ENCODE measurements around the gene UBE2L6. TPM values are rescaled to one million over a fixed set of nuclear protein-coding genes. Genes with fewer than 3 reads are reported as not detected.

UBE2L6 gene
- 22.5 TPM for total RNA-seq

DNA sequence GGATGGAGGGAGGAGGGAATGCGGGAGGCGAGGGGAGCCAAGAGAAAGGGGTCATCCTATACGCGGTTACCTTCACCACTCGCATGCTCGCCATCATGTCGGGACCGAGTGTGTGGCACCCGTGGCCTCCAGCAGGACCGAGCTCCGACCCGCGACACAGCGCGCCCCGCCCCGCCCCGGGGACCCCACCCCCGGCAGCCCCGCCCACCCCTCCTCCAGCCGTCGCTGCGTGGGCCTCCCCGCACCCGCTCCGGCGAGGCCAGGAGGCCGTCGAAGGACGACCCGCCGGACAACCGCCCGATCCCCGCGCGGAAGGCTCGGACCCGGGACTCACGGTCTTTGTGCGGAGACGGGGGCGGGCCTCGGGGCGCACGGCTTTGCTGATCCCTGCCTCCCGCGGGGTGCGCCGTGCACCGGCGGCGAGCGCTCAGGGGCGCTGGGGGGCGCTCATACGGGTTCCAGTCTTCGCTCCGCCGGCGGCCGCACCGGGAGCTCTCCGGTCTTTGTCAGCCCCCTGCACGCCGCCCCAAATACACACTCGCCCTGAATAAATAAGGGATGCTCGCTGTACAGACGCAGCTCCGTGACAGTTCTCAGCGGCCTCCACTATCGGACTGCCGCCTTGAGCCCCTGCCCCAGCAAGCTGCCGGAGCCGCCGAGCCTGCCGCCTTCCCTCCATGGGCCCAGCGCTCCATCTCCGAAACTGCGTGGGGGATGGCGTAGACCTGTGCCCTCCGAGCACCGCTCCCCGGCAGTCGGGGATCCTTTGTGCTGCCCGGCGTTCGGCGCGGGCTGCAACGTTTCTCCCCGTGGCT is at the start of gene UBE2L6:
TSS of gene UBE2L6 (minus strand) at position 158 of the 815 bp plus-strand sequence. CDS start at position 97, 61 bp downstream.

DNA sequence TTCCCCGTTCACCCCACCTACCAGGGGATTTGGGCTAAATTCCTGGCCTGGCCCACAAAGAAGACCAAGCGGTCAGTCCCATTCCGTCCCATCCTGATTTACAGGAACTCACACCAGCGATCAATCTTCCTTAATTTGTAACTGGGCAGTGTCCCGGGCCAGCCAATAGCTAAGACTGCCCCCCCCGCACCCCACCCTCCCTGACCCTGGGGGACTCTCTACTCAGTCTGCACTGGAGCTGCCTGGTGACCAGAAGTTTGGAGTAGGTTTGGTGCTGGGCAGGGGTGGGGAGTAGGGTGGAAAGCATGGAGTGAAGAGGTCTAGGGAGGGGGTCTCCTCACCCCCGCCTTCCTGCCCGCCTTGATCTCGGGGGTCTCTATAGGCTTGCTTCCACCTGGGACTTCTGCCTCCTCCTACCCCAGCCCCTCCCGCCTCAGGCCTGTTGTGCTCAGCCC is 30.0 kb upstream of the UBE2L6 start, which contains the start of gene SERPING1:
TSS of gene SERPING1 (plus strand) at position 225 of the 455 bp plus-strand sequence. CDS start 586 bp downstream, outside the sequence.

DNA sequence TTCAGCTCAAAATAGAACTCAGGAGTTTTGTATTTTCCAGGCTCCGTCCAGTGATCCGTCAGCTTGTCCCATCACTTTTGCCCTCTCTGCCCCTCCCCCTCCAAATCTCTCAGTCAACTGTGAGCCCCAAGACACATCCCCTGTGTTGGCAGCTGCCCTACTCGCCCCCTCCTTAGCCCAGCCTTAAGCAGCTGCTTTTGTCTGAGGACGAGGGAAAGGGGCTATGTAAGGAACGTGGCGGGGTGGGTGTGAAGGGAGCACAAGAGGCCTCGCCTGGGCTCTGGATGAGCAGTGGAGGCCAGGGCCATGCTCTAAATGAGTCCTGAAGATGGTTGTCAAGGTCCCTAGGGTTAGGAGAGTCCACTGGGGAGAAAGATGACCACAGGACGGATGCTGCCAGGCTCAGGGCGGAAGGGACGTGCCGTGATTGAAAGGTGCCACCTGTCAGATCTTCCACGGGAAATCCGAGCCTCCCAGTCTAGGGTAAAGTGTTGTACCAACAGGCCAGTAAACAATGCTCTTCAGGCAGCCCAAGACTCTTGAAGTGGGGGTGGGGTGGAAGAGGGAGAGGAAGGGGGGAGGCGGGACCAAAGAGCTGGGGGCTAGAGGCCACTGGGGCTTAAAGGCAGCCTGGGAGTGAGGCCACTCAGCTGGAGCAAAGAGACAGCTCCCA is 30.4 kb downstream of the UBE2L6 start, which contains the start of gene SMTNL1:
TSS of gene SMTNL1 (plus strand) at position 649 of the 673 bp plus-strand sequence. CDS start 5,048 bp downstream, outside the sequence.

DNA sequence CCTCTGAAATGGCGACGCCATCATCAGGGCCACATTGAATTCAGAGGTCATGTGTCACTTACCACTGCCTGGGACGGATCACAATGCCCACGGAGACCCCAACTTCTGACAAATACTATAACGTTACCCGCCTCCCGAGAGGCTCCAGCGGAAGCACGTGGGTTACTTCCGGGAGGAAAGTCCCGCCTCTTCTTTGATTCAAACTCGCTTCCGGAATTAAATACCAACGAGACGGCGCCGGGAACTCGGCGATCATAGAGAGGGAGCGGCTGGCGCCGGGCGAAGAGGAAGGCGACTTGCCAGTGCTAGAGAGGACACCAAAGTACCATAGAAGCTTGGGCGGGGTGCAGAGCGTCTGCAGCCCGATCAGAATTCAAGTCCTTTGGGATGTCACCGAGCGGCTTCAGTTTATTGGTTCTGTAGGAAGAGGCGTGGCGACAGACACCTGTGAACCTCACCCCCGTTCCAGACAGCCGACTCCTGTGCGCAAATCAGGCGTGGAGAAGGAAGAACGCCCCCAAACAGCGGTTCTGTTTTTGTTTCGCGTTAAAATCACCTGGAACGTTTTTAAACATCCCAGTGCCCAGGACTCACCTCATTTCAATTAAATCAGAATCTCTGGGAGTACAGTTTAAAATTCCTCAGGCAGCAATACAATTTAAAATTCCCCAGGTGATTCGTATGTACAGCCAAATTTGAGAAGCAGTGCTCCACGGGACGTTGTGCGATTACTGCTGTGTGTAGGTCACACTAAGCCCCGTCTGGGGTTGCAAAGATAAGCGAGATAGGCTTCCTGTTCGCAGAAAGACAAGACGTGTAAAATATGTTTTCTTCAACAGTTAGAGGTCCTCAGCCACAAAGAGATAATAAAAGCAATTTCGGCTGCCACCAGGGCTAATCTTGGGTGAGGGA is 36.6 kb downstream of the UBE2L6 start, which contains the start of gene TIMM10:
TSS of gene TIMM10 (minus strand) at position 159 of the 912 bp plus-strand sequence. CDS start 565 bp downstream, outside the sequence.

DNA sequence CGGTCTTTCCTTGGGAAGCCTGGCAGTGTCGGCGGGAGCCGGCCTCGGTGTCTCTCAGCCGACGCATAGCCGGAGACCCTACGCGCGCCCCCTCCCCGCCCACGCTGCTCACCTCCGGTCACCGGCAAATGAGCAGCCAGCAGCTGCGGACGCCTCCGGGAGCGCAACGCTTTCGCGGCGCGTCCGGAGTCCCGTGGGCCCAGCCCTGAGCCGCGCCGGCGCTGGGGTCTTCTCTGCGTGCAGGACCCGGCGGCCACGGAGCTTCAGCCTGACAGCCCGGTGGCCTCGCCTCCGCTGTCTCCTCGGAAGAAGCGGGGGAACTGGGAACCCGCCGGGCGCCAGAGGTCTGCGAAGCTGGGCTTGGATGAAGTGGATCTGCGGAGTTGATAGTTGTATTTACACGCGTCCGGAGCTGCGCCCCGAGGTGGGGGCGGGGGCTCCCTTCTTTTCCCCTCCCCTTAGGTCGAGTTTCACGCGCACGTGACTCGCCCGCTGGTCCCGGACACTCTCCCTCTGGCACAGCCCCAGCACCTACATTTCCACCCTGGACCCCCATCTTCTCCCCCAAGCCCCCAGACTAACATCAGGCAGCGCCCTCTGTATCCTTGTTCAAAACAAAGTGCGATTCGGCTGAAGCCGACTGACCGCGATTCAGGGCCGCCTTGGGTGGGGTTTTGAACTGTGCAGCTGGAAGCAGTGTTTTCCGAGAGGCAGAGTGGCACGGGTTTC is 52.0 kb downstream of the UBE2L6 start, which contains the start of gene SLC43A1:
TSS of gene SLC43A1 (minus strand) at position 371 of the 729 bp plus-strand sequence. CDS start 1,591 bp downstream, outside the sequence.

Small RNA genes within 50 kb of the gene (small RNA-seq; reads per million reads assigned to genes)
- not detected for gene RN7SL605P (ENCODE audit: low replicate concordance)

Other genes starting within 250 kb of the UBE2L6 start
- gene TNKS1BP1, start 242.7 kb downstream of the UBE2L6 start, total RNA-seq: 60.7 TPM
- gene SSRP1, start 231.8 kb downstream of the UBE2L6 start, total RNA-seq: 52.5 TPM
- gene P2RX3, start 229.3 kb downstream of the UBE2L6 start, total RNA-seq: 2.0 TPM
- 1.1 TPM for gene PRG3, start 186.5 kb downstream of the UBE2L6 start, total RNA-seq
- gene PRG2, start 177.0 kb downstream of the UBE2L6 start, total RNA-seq: 2.0 TPM
- gene SLC43A3, start 140.6 kb downstream of the UBE2L6 start, total RNA-seq: 20.7 TPM
- gene RTN4RL2, start 107.1 kb downstream of the UBE2L6 start, total RNA-seq: 2.5 TPM
- gene SLC43A1, start 52.0 kb downstream of the UBE2L6 start, total RNA-seq: 18.0 TPM
- gene TIMM10, start 36.9 kb downstream of the UBE2L6 start, total RNA-seq: 26.3 TPM
- 9.8 TPM for gene SMTNL1, start 30.1 kb downstream of the UBE2L6 start, total RNA-seq
- gene SERPING1, start 30.0 kb upstream of the UBE2L6 start, total RNA-seq: 53.5 TPM
- gene YPEL4, start 82.2 kb upstream of the UBE2L6 start, total RNA-seq: 1.9 TPM
- 10.5 TPM for gene CLP1, start 90.1 kb upstream of the UBE2L6 start, total RNA-seq
- 36.3 TPM for gene ZDHHC5, start 100.4 kb upstream of the UBE2L6 start, total RNA-seq
- gene MED19, start 144.5 kb upstream of the UBE2L6 start, total RNA-seq: 12.6 TPM
- 58.4 TPM for gene TMX2, start 144.9 kb upstream of the UBE2L6 start, total RNA-seq
- 86.8 TPM for gene SELENOH, start 173.8 kb upstream of the UBE2L6 start, total RNA-seq
- not detected for gene BTBD18, start 184.1 kb upstream of the UBE2L6 start, total RNA-seq
- 241 TPM for gene CTNND1, start 194.1 kb upstream of the UBE2L6 start, total RNA-seq